Sigmoid colon (tissue), 4 donors: ENCODE measurements around the gene KCNJ4.

ENCODE experiments used
- EP300 ChIP-seq, 4 donors: sonication (generic); formaldehyde crosslinking; IDR thresholded peaks; one replicate each; pipeline ENCODE4 v1.6.1; 2017; ENCODE audit warnings: antibody characterized with exemption in 4 of 4
- POLR2A ChIP-seq, 2 donors: fragments of 450-650 bp; IDR thresholded peaks; one replicate each; pipeline ENCODE4 v1.6.1; 2016; ENCODE audit warnings: antibody characterized with exemption in 2 of 2, mild to moderate bottlenecking in 2 of 2, moderate library complexity in 2 of 2
- POLR2AphosphoS5 ChIP-seq, 4 donors: sonication (generic); formaldehyde crosslinking; IDR thresholded peaks; one replicate each; pipeline ENCODE4 v1.6.1; 2017; ENCODE audit warnings: antibody characterized with exemption in 4 of 4
- TF ChIP-seq, protein P1 (sequence below), 4 experiments: fragments of 450-650 bp in 3 of 4; fragments of 200-600 bp in 1 of 4; IDR thresholded peaks; one replicate each; pipeline ENCODE4 v1.5.1; 2016 to 2019; ENCODE audit warnings: antibody characterized with exemption in 4 of 4, mild to moderate bottlenecking in 3 of 4, moderate library complexity in 2 of 4

DNA sequence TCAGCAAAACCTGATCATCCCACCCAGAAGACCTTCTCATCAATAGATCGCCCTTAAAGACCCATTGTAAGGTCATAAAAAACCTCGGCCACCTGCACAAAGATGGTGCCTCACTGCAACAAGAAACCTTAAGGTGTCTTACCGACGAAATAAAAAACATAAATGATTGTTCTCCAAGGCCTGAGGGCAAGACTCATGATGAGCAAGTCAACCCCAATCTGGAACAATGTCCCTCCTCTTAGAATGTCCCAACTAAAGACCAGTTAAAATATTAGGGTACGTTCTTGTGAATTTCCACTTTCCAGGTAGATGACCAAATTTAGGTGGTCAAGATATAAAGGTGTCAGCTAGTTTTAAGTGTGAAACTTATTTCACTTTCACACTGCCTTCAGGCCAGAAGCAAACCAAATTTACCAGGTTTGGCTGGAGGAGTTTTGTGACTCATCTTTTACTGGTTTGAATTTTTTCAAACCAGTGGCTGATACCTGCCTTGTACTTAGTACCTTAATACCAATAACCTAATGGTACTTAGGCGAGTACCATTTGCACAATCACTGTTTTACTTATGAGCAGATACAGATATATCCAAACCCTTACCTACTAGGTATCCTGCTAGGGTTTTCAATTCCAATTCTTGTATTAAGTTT, 27.8 kb upstream of the KCNJ4 start:
- TF ChIP-seq POLR2A (IDR thresholded peaks at IDR 0.05), result no peak
- TF ChIP-seq, protein P1, sequence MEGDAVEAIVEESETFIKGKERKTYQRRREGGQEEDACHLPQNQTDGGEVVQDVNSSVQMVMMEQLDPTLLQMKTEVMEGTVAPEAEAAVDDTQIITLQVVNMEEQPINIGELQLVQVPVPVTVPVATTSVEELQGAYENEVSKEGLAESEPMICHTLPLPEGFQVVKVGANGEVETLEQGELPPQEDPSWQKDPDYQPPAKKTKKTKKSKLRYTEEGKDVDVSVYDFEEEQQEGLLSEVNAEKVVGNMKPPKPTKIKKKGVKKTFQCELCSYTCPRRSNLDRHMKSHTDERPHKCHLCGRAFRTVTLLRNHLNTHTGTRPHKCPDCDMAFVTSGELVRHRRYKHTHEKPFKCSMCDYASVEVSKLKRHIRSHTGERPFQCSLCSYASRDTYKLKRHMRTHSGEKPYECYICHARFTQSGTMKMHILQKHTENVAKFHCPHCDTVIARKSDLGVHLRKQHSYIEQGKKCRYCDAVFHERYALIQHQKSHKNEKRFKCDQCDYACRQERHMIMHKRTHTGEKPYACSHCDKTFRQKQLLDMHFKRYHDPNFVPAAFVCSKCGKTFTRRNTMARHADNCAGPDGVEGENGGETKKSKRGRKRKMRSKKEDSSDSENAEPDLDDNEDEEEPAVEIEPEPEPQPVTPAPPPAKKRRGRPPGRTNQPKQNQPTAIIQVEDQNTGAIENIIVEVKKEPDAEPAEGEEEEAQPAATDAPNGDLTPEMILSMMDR (IDR thresholded peaks at IDR 0.05), result no peak
- TF ChIP-seq EP300 (IDR thresholded peaks at IDR 0.05), result no peak
- peak in 2 of 4 donors; percentile 46 to 47 for TF ChIP-seq POLR2AphosphoS5 (IDR thresholded peaks at IDR 0.05)
